GM23248 (cell line): ENCODE results near the gene MAML3.

Source experiments
- EZH2 ChIP-seq: fragments of 200-600 bp; sonication (generic); IDR thresholded peaks from 2 replicates; pipeline ENCODE4 v1.6.1; 2018; ENCODE audit warnings: antibody characterized with exemption, mild to moderate bottlenecking; ENCODE audit not compliant: insufficient read depth, poor library complexity, severe bottlenecking
- EZH2phosphoT487 ChIP-seq: fragments of 200-600 bp; sonication (generic); IDR thresholded peaks from 2 replicates; pipeline ENCODE4 v1.6.1; 2018; ENCODE audit warnings: antibody characterized with exemption, moderate library complexity, mild to moderate bottlenecking, low read depth; ENCODE audit not compliant: insufficient read depth

DNA sequence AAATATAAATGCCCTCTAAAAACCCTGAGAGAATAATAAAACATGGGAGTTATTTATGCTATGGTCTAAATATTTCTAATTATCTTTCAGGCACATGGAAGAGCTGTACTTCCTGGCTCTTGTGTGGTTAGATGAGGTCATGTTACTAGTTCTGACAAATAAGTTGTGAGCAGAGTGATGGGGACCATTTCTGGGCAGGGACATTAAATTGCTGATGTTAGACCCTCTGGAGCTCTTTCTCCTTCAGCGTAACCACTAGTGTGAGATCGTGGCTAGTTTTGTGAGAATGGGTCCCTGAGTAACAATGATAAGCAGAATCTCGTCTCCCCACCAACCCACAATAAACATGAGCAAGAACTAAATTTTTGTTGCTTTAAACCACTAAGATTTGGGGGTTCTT, 108.0 kb downstream of the MAML3 start:
- TF ChIP-seq EZH2 (no peak), EZH2phosphoT487 (no peak)
